T-cell (primary cell): Measurements from ENCODE around the gene TMEM156. TPM values are rescaled to one million over a fixed set of nuclear protein-coding genes. Genes with fewer than 3 reads are reported as not detected.

Source experiments
- ATAC-seq, 4 experiments: fragments of 200-7000 bp in 3 of 4; fragments of 150-1000 bp in 1 of 4; cut with Tn5 transposase; replicated peaks in 1 of 4; 1 replicate in 3 of 4; 2 replicates in 1 of 4; pipeline ENCODE4 v1.10.0; 2021; ENCODE audit warnings: moderate library complexity in 3 of 4, mild to moderate bottlenecking in 2 of 4, moderate number of reproducible peaks in 1 of 4
- CTCF ChIA-PET, 2 donors: fragments of 300-600 bp; sonication (Branson Sonifier 250); formaldehyde crosslinking; loops; one replicate each; lab custom pipeline; 2022; ENCODE audit warnings: antibody characterized with exemption in 2 of 2; lab: Charles Lee
- POLR2A ChIA-PET, 2 donors: fragments of 300-600 bp; sonication (Branson Sonifier 250); formaldehyde crosslinking; loops; one replicate each; lab custom pipeline; 2022; ENCODE audit warnings: antibody characterized with exemption in 2 of 2; lab: Charles Lee
- DNase-seq, 35 experiments: peaks; one replicate each; pipeline versions ENCODE4 v3.0.0 to v3.0.0-alpha.2; 2013 to 2023
- H3K27ac ChIP-seq: one replicate; pipeline ENCODE4 v1.5.1; 2013; ENCODE audit warnings: low read length
- H3K27me3 ChIP-seq, 2 experiments: replicated peaks in 1 of 2; 1 replicate in 1 of 2; 2 replicates in 1 of 2; pipeline versions ENCODE4 v1.6.1 to v1.7.0; 2013; ENCODE audit warnings: low read length in 1 of 2, mixed read lengths in 1 of 2; ENCODE audit not compliant: control insufficient read depth in 2 of 2, insufficient read depth in 2 of 2; ENCODE audit errors: extremely low read depth in 1 of 2
- H3K36me3 ChIP-seq, 2 donors: 1 replicate in 1 of 2; 2 replicates in 1 of 2; pipeline versions ENCODE4 v1.6.1 to v1.7.0; 2013; ENCODE audit warnings: low read length in 1 of 2; ENCODE audit not compliant: control insufficient read depth in 2 of 2, insufficient read depth in 1 of 2; ENCODE audit errors: extremely low read depth in 1 of 2
- H3K4me1 ChIP-seq, 2 experiments: 1 replicate in 1 of 2; 2 replicates in 1 of 2; pipeline versions ENCODE4 v1.6.1 to v1.7.0; 2013; ENCODE audit warnings: low read length in 2 of 2, mixed read lengths in 1 of 2; ENCODE audit not compliant: insufficient read depth in 2 of 2, control insufficient read depth in 1 of 2; ENCODE audit errors: extremely low read depth in 1 of 2
- H3K4me3 ChIP-seq, 2 donors: 1 replicate in 1 of 2; 2 replicates in 1 of 2; pipeline versions ENCODE4 v1.5.1 to v1.7.0; 2013; ENCODE audit warnings: mild to moderate bottlenecking in 2 of 2, low read length in 1 of 2, moderate library complexity in 1 of 2; ENCODE audit not compliant: control insufficient read depth in 1 of 2; ENCODE audit errors: extremely low read depth in 1 of 2
- H3K9me3 ChIP-seq: 2 replicates; pipeline ENCODE4 v1.7.0; 2013
- H3K27ac Mint-ChIP-seq, 2 donors: one replicate each; pipeline ENCODE4 v1.8.0; 2020 to 2021; ENCODE audit warnings: mild to moderate bottlenecking in 2 of 2, mixed read lengths in 2 of 2
- H3K27me3 Mint-ChIP-seq, 2 donors: one replicate each; pipeline ENCODE4 v1.8.0; 2021 to 2022; ENCODE audit warnings: mixed read lengths in 2 of 2
- H3K36me3 Mint-ChIP-seq: one replicate; pipeline ENCODE4 v1.8.0; 2021; ENCODE audit warnings: mixed read lengths
- H3K4me1 Mint-ChIP-seq, 3 donors: one replicate each; pipeline ENCODE4 v1.8.0; 2020 to 2022; ENCODE audit warnings: mixed read lengths in 3 of 3, mild to moderate bottlenecking in 1 of 3
- H3K4me3 Mint-ChIP-seq, 3 donors: one replicate each; pipeline ENCODE4 v1.8.0; 2020 to 2022; ENCODE audit warnings: mild to moderate bottlenecking in 3 of 3, mixed read lengths in 3 of 3, moderate library complexity in 3 of 3
- H3K9me3 Mint-ChIP-seq, 3 donors: one replicate each; pipeline ENCODE4 v1.8.0; 2020 to 2022; ENCODE audit warnings: mixed read lengths in 3 of 3
- WGBS: methylation state at CpG from one replicate; pipeline ENCODE4 v1.1.5; 2013; ENCODE audit warnings: missing lambda C conversion rate; ENCODE audit not compliant: insufficient coverage; 5-methylcytosine and 5-hydroxymethylcytosine counted together
- total RNA-seq, 35 experiments: library from RNA in 6 of 35; stranded (reverse) in 6 of 35; fragments of 120-200 nt in 1 of 35; gene quantifications; one replicate each; pipeline versions ENCODE4 v1.2.1 to v1.2.4 and lab custom pipeline; 2013 to 2026

TMEM156 gene
- total RNA-seq, 5 donors from 2014 or later (not counting 1 experiment from before 2014, with no cell fraction given): 7.5 to 23.1 (median 12.5) TPM

DNA sequence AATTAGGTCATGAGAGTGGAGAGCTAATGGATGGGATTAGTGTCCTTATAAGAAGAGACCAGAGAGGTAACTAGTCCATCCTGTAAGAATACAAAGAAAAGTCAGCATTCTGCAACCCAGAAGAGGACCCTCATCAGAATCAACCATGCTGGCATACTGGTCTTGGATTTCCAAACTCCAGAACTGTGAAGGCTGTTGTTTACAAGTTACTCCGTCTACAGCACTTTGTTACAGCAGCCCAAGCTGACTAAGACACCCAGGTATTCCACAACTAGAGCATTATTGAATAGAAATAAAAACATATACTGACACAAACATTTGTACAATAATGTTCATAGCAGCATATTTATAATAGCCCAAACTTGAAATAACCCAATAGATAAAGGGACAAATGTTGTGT lies 9.2 kb downstream of the TMEM156 start:
- no peaks in the 10 kb centered on the region for H3K27me3 Mint-ChIP-seq
- no peaks in the 10 kb centered on the region for H3K27me3 ChIP-seq
- peaks cover 0 to 9% (median 3%) of the 10 kb centered on the region in 3 donors for H3K9me3 Mint-ChIP-seq
- peaks cover 2% of the 10 kb centered on the region for H3K9me3 ChIP-seq
- no peak overlapping the region for H3K27ac ChIP-seq
- no CpG with 5 or more reads among the region's 1 CpG for WGBS
- ChIA-PET CTCF (no interaction called here), POLR2A (interaction anchor here in 1 of 2 donors (0.6 kb wide), 1 partner anchor 368 kb away, joined by 7 read pairs; no protein-coding TSS in a partner anchor)
- H3K4me3 ChIP-seq: no peak overlapping the region
- peaks cover 26% of the 10 kb centered on the region for H3K36me3 Mint-ChIP-seq
- H3K4me1 ChIP-seq: peaks cover 5 to 12% of the 10 kb centered on the region in 2 experiments
- peaks cover 10 to 22% (median 15%) of the 10 kb centered on the region in 3 donors for H3K4me1 Mint-ChIP-seq
- H3K36me3 ChIP-seq: no peaks in the 10 kb centered on the region
- H3K4me3 Mint-ChIP-seq: no peak overlapping the region
- ATAC-seq (no peak), DNase-seq (no peak)
- no peak overlapping the region for H3K27ac Mint-ChIP-seq

DNA sequence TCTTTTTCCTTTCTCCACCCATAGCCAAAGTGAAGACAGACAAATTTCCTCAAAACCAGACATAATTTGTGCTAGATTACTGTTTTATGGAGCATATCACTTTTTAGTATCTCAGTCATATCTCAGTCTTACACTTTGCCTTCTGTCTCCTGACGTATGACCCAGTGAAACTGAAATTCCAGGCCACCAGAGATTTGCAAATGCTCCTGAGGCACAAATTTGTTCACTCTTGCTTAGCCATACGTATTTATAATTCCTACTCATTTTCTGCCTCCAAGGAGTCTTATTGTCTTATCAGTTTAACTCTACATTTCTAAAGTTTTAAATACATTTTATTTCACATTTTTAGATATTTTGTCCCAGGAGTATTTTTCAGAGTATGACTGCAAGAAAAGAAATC lies 10.0 kb downstream of the TMEM156 start:
- POLR2A ChIA-PET: no interaction called here
- CTCF ChIA-PET: interaction anchor here in 1 of 2 donors (0.7 kb wide), 1 partner anchor 114 kb away, joined by 3 read pairs; no protein-coding TSS in a partner anchor
- peaks cover 26% of the 10 kb centered on the region for H3K36me3 Mint-ChIP-seq

DNA sequence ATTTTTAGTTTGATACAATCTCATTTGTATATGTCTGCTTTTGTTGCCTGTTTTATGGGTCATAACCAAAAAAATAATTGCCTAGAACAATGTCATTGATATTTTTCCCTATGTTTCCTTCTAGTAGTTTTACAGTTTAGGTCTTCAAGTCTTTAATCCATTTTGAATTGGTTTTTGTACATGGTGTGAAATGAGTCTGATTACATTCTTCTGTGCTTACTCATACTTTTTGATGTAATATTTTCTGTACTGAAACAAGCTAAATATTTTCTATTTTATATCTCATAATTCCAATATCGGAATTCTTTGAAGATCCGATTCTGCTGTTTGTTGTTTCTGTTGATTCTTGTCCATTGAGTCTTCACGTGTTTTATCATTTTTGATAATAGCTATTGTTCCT lies 10.6 kb downstream of the TMEM156 start:
- H3K4me3 Mint-ChIP-seq: no peak overlapping the region
- Histone ChIP-seq H3K9me3 (peaks cover 5% of the 10 kb centered on the region), H3K36me3 (no peaks in the 10 kb centered on the region), H3K27ac (no peak overlapping the region), H3K27me3 (no peaks in the 10 kb centered on the region), H3K4me3 (no peak overlapping the region), H3K4me1 (peaks cover 0 to 2% of the 10 kb centered on the region in 2 experiments)
- WGBS: no CpG with 5 or more reads among the region's 3 CpGs
- H3K27ac Mint-ChIP-seq: no peak overlapping the region
- ATAC-seq (no peak), DNase-seq (no peak)
- H3K4me1 Mint-ChIP-seq: peaks cover 0 to 17% (median 9%) of the 10 kb centered on the region in 3 donors
- peaks cover 2 to 19% (median 4%) of the 10 kb centered on the region in 3 donors for H3K9me3 Mint-ChIP-seq
- no peaks in the 10 kb centered on the region for H3K27me3 Mint-ChIP-seq
- ChIA-PET CTCF (interaction anchor here in 1 of 2 donors (0.7 kb wide), 1 partner anchor 113 kb away, joined by 3 read pairs; no protein-coding TSS in a partner anchor), POLR2A (no interaction called here)
- H3K36me3 Mint-ChIP-seq: peaks cover 29% of the 10 kb centered on the region

More for the DNA sequence above, 10.0 kb downstream of the TMEM156 start:
- Mint-ChIP-seq H3K4me3 (no peak overlapping the region), H3K27ac (no peak overlapping the region), H3K9me3 (peaks cover 0 to 16% (median 3%) of the 10 kb centered on the region in 3 donors), H3K4me1 (peaks cover 3 to 19% (median 11%) of the 10 kb centered on the region in 3 donors), H3K27me3 (no peaks in the 10 kb centered on the region)
- Histone ChIP-seq H3K4me1 (peaks cover 0 to 4% of the 10 kb centered on the region in 2 experiments), H3K4me3 (no peak overlapping the region), H3K36me3 (no peaks in the 10 kb centered on the region), H3K27me3 (no peaks in the 10 kb centered on the region), H3K9me3 (peaks cover 5% of the 10 kb centered on the region), H3K27ac (no peak overlapping the region)
- ATAC-seq (no peak), DNase-seq (no peak)
- 80% methylated on average over 1 of the region's 2 CpGs for WGBS

DNA sequence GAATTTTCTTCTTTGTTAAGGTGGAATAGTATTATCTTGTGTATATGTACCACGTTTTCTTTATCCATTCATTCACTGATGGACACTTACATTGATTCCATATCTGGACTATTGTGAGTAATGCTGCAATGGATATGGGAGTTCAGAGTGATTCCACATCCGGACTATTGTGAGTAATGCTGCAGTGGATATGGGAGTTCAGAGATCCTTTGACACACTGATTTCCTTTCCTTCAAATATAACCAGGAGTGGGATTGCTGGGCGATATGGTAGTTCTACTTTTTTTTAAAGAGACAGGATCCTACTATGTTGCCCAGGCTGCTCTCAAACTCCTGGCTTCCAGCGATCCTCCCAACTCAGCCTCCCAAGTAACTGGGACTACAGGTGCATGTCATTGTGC lies 12.1 kb downstream of the TMEM156 start:
- H3K36me3 ChIP-seq: no peaks in the 10 kb centered on the region
- H3K4me1 Mint-ChIP-seq: peaks cover 0 to 8% (median 4%) of the 10 kb centered on the region in 3 donors
- no peak overlapping the region for H3K4me3 ChIP-seq
- H3K27me3 Mint-ChIP-seq: no peaks in the 10 kb centered on the region
- peaks cover 36% of the 10 kb centered on the region for H3K36me3 Mint-ChIP-seq
- H3K27ac ChIP-seq: no peak overlapping the region
- ChIA-PET CTCF (no interaction called here), POLR2A (no interaction called here)
- H3K4me3 Mint-ChIP-seq: no peak overlapping the region
- peaks cover 8 to 31% (median 14%) of the 10 kb centered on the region in 3 donors for H3K9me3 Mint-ChIP-seq
- ATAC-seq (no peak), DNase-seq (no peak)
- H3K4me1 ChIP-seq: no peaks in the 10 kb centered on the region
- H3K27ac Mint-ChIP-seq: peak overlapping the region in 1 of 2 donors; percentile 69
- WGBS: no CpG with 5 or more reads among the region's 4 CpGs
- no peaks in the 10 kb centered on the region for H3K27me3 ChIP-seq
- H3K9me3 ChIP-seq: peaks cover 5% of the 10 kb centered on the region

DNA sequence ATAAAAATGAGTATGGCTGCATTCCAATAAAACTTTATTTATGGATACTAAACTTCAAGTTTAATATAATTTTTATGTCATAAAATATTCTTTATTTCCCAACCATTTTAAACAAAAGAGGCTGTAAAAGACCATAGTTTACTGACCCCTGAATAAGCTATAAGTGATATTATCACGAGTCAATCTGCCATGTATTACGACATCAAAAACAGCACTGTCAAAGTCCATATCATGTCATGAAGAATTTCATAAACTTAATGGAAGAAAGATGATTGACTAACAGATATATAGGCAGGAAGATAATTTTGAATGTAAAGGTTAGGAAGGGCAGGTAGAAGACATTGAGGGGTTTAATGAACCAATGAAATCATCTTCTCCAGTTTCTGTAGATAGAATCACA lies 18.2 kb downstream of the TMEM156 start:
- DNase-seq: no peak
- Mint-ChIP-seq H3K9me3 (peaks cover 8 to 35% (median 15%) of the 10 kb centered on the region in 3 donors), H3K36me3 (peaks cover 28% of the 10 kb centered on the region), H3K4me3 (no peak overlapping the region), H3K4me1 (peaks cover 20 to 23% (median 23%) of the 10 kb centered on the region in 3 donors), H3K27me3 (no peaks in the 10 kb centered on the region), H3K27ac (no peak overlapping the region)
- Histone ChIP-seq H3K36me3 (no peaks in the 10 kb centered on the region), H3K27ac (no peak overlapping the region), H3K4me3 (no peak overlapping the region), H3K27me3 (no peaks in the 10 kb centered on the region), H3K9me3 (peaks cover 3% of the 10 kb centered on the region), H3K4me1 (no peaks in the 10 kb centered on the region)
- WGBS: no CpG with 5 or more reads among the region's 2 CpGs
- ChIA-PET CTCF (interaction anchor here in 1 of 2 donors (0.7 kb wide), 1 partner anchor 88 kb away, joined by 3 read pairs; no protein-coding TSS in a partner anchor), POLR2A (no interaction called here)
- no peak for ATAC-seq

DNA sequence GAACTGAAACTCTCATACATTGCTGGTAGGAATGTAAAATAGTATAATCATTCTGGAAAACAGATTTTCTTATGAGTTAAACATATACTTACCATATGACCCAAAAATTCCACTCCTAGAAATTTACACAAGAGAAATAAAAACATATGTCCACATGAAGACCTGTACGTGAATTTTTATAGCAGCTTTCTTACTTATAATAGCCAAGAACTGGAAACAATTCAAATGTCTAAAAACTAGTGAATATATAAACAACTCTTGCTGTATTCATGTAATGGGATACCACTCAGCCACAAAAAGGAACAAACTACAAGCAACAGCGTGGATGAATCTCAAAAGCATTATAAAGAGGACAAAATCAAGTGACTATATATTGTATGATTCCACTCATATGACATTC lies 27.5 kb downstream of the TMEM156 start:
- no CpG with 5 or more reads among the region's 2 CpGs for WGBS
- H3K36me3 ChIP-seq: no peaks in the 10 kb centered on the region
- no peak overlapping the region for H3K4me3 ChIP-seq
- CTCF ChIA-PET: interaction anchor here in 1 of 2 donors (0.7 kb wide), 1 partner anchor 25 kb away, joined by 3 read pairs; no protein-coding TSS in a partner anchor
- Mint-ChIP-seq H3K4me3 (no peak overlapping the region), H3K36me3 (peaks cover 14% of the 10 kb centered on the region), H3K4me1 (peaks cover 19 to 21% (median 21%) of the 10 kb centered on the region in 3 donors), H3K9me3 (peaks cover 0 to 2% (median 0%) of the 10 kb centered on the region in 3 donors), H3K27me3 (no peaks in the 10 kb centered on the region), H3K27ac (no peak overlapping the region)
- no peaks in the 10 kb centered on the region for H3K4me1 ChIP-seq
- no peak for DNase-seq
- POLR2A ChIA-PET: interaction anchor here in 1 of 2 donors (0.6 kb wide), 1 partner anchor 47 kb away, joined by 3 read pairs; no protein-coding TSS in a partner anchor
- no peaks in the 10 kb centered on the region for H3K9me3 ChIP-seq
- no peaks in the 10 kb centered on the region for H3K27me3 ChIP-seq
- H3K27ac ChIP-seq: no peak overlapping the region
- no peak for ATAC-seq
